GM13977 (cell line): ENCODE results near the gene RIMS4.

Experiments used
- DNase-seq: peaks from one replicate; pipeline ENCODE4 v3.0.0; 2012; ENCODE audit warnings: low spot score
- CTCF ChIP-seq: IDR thresholded peaks from 2 replicates; pipeline ENCODE4 v1.5.1; 2012; ENCODE audit warnings: mild to moderate bottlenecking, control low read depth; ENCODE audit not compliant: insufficient read depth; ENCODE audit errors: extremely low read depth, missing control alignments
- in situ Hi-C: fragments of 300-500 bp; cut with MboI; formaldehyde crosslinking; loops from one replicate; pipeline ENCODE4 v1.12.0; 2022; ENCODE audit warnings: low sequenced_read_pairs, low pct_unique_long_range_greater_than_20kb, mixed read lengths, inconsistent platforms; ENCODE audit not compliant: unreplicated experiment

The RIMS4 gene

GRCh38 chr20:44781118-44781517, 29.2 kb downstream of the RIMS4 start:
- no peak for DNase-seq
- in situ Hi-C loops, result no loop called here
- no peak for TF ChIP-seq CTCF

- DNase-seq, result peak; percentile 46
- in situ Hi-C loops, result no loop called here
- TF ChIP-seq CTCF, result no peak
Observed at GRCh38 chr20:44780226-44780625, 30.1 kb downstream of the RIMS4 start.

- in situ Hi-C loops, result no loop called here
- DNase-seq, result no peak
- TF ChIP-seq CTCF, result no peak
Observed at GRCh38 chr20:44776980-44777379, 33.4 kb downstream of the RIMS4 start.

- in situ Hi-C loops, result no loop called here
- no peak for TF ChIP-seq CTCF
Observed at GRCh38 chr20:44773070-44773829, 37.1 kb downstream of the RIMS4 start.

GRCh38 chr20:44772636-44773035, 37.7 kb downstream of the RIMS4 start:
- in situ Hi-C loops, result no loop called here
- no peak for DNase-seq
- no peak for TF ChIP-seq CTCF

More at GRCh38 chr20:44773070-44773829, 37.1 kb downstream of the RIMS4 start:
- DNase-seq, result no peak

GRCh38 chr20:44771172-44771535, 39.2 kb downstream of the RIMS4 start:
- TF ChIP-seq CTCF, result no peak
- in situ Hi-C loops, result no loop called here
- DNase-seq, result no peak
